Islet of Langerhans (tissue), 1 donor: ENCODE results near the gene TGM4.
"Not testable (repeated sequence)": the region's sequence is repeated elsewhere in the genome, so short reads cannot be mapped to it uniquely, and the experiment has no call there.

Experiments
- FAIRE-seq: peaks from one replicate; lab custom pipeline; 2011; peaks lifted over from hg19 to GRCh38; lab: Jason Lieb, UNC

Gene TGM4

DNA sequence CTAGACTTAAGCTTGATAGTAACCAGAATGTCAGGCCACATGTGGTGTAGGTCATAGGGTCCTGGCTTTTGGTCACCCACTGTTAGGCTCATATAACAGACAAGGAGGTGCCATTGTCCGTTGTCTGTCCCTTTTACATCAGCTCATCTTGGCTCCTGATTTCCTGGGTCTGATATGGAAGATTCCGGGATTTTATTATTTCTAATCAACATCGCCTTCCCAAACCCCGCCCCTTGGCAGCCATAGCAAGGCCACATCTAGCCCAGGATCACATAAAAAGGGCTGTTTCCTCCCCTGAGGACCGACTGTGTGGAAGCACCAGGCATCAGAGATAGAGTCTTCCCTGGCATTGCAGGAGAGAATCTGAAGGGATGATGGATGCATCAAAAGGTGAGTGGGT lies at the start of gene TGM4:
Gene TGM4 (plus strand): TSS at position 301 of the 400 bp plus-strand sequence. CDS start 71 bp downstream, at position 372.
- FAIRE-seq: no peak

DNA sequence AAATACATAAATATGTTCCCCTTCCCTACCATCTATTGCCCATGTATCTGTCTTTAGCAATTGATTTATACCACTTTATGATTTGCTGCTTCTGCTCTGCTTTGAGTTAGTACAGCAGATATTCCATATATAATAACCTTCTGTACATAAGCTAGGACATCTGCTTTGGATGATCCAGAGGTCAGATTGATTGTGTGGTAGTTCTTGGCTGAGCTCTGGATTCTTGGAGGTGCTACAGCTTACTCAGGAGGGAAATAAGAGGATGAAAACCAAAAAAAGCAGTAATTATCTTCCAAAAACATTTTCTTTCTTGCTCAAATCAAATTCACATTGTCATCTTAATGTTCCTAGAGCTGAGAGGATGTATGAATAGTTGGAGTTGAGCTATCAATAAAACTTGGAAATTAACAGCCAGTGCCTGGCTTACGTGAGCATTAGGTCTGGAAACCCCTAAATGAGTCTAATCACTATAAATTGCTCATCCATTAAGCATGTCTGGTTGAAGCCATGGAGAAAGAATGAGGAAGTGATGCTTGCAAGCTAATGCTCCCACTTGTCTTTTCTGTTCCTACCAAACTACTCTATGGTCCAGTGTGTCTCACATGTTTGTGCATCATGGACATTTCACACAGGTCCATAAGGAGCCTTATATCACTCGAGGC lies 49.0 kb upstream of the TGM4 start:
- no peak for FAIRE-seq

DNA sequence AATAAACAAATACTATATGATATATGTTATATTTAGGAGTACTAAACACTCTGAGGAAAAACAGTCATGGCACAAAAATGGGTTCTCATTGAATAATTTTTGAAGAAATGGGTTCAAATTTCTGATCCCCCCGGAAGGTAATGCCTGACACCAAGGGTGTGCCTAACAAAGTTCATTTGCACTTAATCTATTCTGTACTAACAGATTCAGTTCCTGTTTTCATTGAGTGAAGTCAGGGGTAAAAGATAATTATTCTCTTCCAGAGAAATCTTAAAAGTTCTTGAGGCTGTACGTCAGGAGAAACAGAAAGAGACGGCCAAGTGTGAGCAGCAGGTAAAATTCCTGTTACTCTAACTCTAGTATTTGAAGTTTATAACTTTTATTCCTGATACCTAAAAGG lies 47.2 kb upstream of the TGM4 start:
- no peak for FAIRE-seq

DNA sequence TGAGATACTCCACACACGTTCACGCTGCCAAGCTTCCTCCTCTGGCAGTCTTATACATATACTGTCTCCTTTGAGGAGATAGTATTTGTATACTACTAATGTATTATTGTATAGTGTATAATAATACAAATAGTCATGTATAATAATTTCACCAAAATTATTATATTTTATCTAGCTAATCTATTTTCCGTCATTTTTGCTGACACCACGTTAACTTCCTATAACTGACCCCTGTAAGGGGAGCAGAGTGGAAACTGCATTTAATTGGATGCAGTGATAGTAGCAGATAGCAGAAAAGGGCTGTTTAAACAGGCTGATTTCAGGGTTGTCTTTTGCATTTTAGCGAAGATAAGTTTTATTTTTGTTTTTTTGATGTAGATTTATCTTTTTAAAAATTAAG lies 43.2 kb upstream of the TGM4 start:
- FAIRE-seq: no peak

DNA sequence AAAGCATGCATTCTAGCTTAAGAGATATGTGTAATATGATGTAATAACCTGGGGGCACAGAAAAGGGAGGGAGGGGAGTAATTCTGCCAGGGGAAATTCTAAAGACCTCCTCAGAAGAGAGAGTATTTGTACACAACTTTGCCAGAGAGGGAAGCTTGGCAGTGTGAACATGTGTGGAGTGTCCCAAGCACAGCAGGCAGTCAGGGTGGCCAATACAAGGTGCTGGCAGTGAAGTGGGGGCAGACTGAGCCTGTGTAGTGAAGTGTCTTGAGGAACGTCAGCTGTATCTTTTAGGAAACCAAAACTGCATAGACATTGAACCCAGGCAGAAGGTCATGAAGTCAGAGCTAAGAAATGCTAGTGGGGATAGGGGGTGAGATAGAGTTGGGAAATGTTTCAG lies 42.4 kb upstream of the TGM4 start:
- no peak for FAIRE-seq

DNA sequence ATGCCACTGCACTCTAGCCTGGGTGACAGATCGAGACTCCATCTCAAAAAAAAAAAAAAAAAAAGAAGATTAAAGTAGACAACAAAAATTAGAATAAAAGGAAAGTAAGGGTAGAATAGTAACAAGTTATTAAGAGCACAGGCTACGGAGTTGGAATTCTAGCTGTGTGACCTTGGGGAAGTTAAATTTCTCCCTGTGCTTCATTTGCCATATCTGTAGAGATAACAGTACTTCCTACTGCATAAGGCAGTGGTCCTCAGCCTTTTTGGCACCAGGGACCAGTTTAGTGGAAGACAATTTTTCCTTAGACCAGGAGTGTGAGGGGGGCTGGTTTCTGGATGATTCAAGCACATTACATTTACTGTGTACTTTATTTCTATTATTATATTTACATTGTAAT lies 41.4 kb upstream of the TGM4 start:
- FAIRE-seq: no peak

DNA sequence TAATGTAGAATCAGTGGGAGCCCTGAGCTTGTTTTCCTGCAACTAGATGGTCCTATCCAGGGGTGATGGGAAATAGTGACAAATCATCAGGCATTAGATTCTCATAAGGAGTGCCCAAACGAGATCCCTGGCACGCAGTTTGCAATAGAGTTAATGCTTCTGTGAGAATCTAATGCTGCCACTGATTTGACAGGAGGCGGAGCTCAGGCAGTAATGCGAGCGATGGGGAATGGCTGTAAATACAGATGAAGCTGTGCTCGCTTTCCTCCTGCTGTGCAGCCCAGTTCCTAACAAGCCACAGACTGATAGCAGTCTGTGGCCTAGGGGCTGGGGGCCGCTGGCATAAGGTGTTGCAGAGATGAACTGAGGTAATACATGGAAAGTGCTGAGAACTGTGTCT lies 41.0 kb upstream of the TGM4 start:
- FAIRE-seq: no peak

DNA sequence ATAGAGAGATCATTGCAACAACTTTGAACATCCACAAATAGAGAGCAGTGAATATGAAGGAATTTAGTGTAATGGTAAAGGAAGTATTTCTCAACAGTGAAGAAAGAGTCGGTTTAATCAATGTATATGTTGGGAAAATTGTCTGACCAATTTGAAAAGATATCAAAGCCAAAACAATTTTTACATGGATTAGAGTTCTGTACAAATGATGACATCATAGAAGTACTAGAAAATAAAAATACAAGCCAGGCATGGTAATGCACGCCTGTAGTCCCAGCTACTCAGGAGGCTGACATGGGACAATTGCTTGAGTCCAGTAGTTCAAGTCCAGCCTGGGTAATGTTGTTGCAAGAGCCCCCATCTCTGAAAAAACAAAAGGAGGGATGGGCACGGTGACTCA lies 38.7 kb upstream of the TGM4 start:
- no peak for FAIRE-seq

DNA sequence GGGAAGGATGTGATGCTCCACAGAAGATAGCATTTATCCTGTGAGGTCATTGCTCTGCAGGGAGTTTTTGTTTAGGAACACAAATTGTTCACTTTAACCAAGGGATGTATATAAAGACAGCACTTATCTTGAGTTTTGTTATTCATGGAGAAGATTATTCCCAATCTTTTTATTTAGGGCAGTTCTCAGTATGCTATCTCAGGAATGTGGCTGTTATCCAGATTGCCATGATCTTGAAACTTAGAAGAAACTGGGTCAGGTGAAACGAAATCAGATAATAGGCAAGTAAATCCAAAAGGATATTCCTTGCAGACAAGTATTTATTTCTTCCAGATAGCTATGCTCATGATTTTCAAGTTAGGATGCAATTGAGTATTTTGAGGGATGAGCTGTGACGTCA lies 32.0 kb upstream of the TGM4 start:
- FAIRE-seq: no peak

DNA sequence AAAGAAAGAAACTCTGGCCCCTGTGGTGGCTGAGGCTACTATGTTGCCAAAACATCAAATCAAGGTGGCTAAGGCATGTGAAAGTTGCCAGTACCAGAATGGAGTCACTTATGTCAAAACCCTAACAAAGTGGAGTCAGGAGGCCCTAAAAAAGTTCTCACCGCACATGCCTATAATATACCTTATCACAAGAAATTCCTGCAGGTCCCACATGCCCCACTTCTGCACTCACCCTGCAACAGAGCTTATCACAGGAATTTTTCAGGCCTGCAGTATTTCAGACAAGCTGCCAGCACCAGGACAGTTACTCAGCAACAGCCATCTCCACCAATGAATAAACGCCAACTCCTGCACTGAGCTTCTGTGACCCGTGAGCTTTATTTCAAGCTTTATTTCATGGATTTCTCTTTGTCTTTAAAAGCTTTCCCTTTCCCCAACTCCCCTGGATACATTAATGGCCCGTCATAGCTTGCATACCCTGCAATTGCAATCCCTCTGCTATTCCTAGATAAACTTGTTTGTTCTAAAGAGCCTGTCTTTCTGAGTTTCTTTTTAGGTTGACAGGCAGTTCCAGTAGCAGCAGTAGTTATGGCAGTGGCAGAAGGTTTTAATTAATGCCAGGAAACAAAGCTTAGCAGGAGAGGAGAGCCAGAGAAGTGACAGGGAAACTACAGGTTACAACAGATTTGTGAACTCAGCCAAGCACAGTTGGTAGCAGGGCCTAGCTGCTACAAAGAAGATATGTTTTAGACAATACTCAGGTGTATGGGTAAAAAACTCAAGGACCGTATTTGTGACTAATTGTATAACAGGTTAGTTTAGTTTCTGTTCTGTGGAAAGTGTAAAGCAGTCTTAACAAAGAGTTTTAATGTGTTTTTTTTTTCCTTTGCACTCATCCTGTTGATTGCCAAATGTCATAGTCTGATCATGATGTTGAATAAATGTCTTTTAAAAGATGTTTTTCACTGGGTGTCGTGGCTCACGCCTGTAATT lies 28.6 kb upstream of the TGM4 start:
- FAIRE-seq: peak; percentile 79

DNA sequence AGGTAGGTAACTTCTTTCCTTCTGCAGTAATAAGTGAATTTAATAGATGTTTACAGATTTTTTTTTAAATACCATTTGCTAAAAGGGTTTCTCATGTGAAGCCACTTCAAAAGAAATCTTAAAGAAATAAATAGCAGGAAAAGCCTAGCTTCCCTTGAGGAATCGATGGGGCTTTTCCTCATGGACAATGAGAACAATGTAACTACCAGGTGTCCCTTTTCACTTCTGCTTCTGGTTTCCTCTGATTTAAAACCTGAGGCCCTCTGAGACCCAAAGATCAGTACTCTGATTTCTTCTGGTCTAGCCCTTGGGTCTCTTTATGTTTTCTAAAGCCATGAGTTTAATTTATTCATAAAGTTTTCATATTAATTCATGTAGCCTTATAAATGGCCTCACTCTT lies 25.8 kb upstream of the TGM4 start:
- no peak for FAIRE-seq

DNA sequence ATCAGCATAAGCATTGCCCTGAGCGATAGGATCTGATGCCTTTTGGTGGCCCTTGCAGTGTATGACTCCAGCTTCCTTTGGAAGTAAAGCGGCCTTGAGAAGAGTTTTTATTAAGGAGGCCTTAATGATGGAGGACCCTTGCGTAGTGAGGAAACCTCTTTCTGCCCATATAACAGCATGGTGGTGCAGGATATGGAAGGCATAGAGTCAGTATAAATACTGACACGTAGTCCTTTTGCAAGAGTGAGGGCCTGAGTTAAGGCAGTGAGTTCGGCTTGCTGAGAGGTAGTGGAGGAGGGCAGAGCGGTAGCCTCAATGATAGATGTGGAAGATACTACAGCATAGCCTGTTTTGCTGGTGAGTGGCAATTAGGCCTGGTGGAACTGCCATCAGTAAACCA lies 17.7 kb upstream of the TGM4 start:
- FAIRE-seq: not testable (repeated sequence)

DNA sequence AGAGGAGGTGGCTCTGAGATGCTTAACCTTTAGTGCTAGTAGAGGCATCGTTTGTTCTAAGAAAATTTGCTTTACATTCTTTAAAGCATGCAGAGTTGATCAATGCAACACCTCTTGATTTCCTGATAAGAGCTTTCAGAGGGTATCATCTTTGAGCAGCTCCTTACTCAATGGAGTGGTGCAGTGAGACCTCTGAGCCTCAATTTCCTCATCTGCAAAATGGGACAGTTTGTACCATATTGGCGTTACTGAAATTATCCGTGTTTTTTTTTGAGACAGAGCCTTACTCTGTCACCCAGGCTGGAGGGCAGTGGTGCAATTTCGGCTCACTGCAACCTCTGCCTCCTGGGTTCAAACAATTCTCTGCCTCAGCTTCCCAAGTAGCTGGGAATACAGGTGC lies 14.3 kb upstream of the TGM4 start:
- no peak for FAIRE-seq

DNA sequence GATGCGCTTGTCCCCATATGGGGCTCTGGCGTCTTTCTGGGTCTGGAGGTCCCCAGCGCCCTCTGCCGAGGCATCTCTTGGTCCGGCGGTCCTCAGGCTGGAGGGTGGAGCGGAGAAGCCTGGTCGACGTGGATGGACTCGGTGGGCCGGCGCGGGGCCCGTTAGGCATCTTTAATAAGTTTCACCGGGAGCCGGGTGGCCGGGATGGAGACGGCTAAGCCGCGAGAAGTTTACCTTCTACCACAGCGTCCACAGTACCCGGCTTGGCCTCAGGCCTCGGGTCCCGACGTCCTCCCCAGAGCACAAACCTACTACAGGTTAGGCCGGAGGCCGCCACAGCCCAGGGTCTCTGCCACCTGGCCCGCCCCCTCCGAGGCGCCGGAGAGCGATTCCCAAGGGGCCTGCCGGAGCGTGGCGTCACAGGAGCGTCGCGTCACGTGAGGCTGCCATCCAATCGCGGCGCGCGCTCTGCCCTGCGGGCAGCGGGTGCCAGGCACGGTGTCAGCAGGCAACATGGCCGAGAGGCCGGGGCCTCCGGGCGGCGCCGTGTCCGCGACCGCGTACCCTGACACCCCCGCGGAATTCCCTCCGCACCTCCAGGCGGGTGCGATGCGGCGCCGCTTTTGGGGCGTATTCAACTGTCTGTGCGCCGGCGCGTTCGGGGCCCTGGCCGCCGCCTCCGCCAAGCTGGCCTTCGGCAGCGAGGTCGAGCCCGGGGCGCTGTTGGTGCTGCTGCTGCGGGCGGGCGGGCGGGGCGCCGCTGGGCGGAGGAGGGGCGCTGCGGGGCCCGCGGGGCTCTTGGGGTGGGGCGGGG lies 12.8 kb upstream of the TGM4 start, which contains the start of gene TMEM42:
Gene TMEM42 (plus strand): TSS at position 501 of the 814 bp plus-strand sequence. CDS start 13 bp downstream, at position 514.
- FAIRE-seq: no peak

DNA sequence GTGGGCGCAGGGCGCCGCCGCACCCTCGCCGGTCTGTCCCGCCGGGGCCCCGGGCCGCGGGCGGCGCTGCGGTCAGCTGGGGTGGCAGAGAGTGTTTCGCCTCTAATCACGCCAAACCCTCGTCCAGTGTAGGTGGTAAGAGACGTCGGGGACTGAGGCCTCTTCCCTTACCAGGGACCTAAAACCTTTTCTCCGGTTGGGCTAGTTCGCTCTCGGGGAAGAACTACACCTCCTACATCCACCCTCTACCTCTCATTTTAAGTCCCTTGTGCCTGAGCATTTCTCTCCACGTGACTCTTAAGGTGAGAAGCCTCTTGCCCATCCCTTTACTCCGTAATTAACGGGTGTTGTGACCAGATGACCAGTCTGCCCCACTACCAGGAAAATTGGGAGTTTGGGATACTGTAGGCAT lies 12.2 kb upstream of the TGM4 start:
- no peak for FAIRE-seq

DNA sequence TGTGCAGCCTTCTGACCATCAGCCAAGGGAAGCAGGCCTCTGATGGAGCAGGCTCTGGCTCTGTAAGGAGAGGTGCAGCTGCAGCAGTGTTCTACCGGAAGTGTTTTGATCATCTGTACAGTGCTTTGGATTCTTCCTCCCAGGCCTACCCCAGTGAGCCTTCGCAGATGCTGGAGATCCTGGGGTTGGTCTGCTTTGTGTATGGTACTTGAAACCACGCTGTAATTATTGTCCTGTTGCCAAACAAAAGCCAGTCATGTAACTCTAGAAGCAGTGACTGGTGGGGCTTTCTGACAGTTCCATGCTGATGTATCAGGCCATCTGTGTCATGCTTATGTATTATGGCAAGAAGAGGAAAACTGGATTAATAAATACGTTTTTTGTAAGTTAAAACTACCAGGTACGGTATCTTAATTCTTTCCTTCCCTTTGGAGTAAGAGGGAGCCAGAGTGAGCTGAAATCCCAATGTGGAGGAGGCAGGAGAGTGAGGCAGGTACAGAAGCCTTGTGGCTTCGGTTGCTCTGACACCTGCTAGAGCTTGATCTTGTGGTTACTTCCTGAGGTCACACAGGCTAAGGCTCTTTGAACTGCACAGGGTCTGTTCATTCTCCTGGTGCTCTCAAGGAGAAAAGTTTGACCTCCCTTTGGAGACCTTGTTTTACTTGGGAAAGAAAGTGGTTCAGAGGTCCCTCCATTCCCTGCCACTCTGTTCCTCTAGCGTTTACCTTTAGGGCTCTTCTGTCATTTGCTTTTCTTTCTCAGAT lies 9.0 kb upstream of the TGM4 start:
- FAIRE-seq: no peak

DNA sequence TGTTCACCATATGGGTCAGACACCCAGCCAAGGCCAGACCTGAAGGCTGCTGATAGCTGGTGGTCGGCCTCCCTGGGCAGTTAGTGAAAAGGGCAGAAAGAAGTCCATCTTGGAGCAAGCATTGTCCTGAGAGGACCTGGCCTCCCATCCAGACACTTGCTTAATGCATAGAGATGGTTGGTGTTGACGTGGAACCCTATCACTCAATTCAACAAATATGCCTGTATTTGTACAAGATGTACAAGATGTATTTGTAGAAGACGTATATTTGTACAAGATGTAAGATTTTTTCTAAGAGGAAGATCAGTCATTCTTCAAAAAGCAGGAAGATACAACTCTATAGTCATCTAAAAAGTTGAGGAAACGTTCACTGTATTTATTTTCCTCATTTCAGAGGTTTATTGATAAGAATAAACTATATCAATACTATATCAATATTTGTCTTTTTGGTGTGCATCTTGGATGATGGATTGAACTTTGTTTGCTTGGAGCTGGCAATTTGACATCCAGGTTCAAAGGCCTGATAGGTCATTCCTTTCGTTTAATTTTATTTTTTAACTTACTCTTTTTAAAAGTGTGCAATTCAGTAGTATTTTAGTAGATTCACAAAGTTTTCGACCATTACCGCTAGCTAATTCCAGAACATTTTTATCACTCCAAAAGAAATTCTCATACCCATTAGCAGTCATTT lies 6.8 kb upstream of the TGM4 start:
- no peak for FAIRE-seq

DNA sequence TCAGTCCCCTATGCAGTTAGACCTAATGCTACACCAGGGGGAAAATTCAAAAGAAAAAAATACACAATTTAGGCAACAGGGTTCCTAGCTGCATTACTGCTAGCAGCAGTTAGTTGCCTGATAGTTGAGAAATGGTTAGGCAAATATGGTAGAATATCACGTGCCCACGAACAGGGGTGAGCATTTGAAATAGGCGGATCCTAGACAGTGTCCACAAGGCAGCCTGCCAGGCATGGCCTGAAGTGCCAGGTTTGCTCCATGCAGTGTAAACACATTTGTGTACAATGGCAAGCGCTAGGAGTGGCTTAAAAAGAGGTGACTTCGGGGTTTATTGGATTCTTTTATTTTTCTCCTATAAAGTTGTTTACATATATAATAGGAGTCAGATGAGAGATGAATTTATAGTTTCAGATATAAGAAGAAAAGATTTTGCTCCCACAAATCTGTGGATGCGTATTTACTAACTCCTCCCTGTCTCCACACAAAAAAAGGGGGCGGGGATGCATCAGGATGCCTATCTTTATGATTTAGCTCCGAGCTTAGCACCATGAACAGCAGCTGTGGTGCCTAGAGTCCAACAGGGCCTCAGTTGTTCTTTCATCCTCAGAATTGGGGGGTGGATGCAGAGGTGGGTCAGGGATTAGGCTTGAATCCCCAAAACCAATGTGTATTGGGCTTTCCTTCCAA lies 3.9 kb upstream of the TGM4 start:
- FAIRE-seq: peak; percentile 21

DNA sequence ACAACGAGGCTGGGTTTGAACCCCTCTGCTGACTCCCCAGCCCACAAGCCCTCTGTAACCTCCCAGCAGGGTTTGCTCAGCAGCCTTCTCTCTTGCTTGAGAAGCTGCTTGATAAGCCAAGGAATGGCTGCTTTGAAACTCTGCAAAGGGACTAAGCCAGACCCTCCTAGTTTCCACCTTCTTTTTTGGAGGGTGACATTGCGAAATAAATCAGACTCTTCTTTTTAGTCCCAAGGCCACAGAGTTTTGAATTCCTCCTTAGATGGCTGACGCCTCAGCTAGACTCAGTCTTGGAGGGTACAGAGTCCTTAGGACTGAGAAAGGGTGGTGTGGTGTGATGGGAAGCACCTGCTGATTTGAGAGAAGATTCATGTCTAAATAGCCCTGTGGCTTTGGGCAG lies 1.2 kb downstream of the TGM4 start:
- FAIRE-seq: no peak

DNA sequence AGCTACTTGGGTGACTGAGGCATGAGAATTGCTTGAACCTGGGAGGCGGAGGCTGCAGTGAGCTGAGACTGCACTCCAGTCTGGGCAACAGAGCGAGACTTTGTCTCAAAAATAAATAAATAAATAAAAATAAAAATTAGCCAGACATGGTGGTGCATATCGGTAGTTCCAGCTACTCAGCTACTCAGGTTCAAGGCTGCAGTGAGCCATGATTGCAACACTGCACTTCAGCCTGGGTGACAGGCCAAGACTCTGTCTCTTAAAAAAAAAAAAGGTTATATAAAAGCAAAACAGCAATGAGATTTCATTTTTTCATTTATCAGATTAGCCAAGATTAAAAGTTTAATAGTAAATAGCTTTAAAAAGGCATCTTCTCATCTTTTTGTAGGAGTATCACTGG lies 2.9 kb downstream of the TGM4 start:
- no peak for FAIRE-seq

DNA sequence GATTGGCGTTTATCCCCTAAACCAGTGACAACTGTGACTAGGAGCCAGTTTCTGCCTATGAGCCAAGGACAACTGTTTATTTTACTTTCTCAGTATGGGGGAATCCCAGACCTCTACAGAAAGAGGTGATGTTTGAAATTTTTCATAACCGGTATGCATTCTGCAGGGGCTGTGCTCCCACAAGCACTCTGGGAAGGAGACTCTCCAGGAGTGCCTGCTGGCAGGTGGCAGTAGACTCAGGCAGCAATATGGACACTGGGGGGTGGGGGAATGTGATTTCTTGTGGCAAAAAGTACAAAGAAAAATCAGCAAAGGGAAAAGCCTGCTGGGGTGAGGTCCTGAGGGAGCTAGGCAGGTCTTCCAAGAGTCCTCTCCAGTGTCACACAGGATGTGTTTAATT lies 5.9 kb downstream of the TGM4 start:
- no peak for FAIRE-seq
